GM21528 (cell line): ENCODE results near the gene PMFBP1.

Experiments used
- ATAC-seq: cut with Tn5 transposase; IDR thresholded peaks from one replicate; pipeline ENCODE4 v1.9.1; 2021; ENCODE audit warnings: mild to moderate bottlenecking, moderate library complexity; ENCODE audit not compliant: unreplicated experiment, low FRiP score

The PMFBP1 gene

DNA sequence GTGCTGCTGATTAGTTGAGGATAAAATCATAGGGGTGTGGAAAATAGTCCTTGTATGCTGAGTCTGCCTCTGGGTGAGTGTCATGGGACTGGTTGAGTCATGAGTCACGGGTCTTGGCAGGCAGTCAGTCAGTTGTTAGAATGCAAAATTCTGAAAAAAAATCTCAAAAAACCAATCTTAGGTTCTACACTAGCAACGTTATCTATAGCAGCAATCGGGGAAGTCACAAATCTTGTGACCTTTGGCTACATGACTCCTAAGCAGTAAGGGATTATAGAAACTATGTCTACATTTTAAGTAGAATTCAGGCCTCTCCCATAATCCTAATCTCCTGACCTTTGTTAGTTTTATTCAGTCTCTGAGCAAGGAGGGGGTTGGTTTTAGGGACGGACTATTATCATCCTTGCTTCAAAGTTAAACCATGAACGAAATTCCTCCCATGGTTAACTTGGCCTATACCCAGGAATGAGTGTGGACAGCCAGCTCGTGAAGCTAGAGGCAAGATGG lies 18.0 kb upstream of the PMFBP1 start:
- no peak for ATAC-seq

DNA sequence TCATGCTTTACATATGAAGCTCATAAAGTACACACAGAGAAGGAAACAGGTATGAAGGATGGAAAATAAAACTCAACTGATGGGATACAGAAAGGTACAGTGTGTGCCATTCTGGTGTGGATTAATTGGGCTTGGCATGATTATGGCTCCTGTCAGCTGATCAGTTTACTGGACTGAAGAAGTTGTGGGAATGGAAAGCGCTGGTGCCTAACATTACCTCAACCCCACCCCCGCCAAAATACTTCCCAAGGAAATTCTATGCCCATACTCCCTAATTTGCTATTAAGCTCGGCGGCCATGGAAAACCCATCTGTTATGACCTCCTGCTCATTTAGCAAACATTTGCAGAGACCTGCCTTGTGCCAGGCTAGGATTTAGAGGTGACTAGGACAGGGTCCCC lies 16.6 kb upstream of the PMFBP1 start:
- ATAC-seq, result no peak

DNA sequence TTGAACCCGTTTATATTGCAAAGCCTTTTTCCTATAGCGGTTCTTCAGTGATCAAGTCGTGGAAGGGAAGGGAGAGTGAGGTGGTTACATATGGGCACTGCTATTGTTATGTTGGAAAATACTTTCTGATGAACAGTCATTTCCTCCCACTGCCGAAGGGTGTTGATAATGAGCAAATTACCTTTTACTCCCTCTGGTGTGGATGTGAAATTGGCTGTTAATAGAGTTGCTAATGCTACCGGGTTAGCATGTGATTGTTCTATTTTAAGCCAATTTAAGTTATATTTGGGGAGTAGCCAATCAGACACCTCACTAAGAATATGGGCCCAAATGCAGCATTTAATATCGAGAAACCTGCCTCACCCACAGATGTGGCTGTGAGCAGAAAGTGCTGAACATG lies 15.6 kb upstream of the PMFBP1 start:
- no peak for ATAC-seq

DNA sequence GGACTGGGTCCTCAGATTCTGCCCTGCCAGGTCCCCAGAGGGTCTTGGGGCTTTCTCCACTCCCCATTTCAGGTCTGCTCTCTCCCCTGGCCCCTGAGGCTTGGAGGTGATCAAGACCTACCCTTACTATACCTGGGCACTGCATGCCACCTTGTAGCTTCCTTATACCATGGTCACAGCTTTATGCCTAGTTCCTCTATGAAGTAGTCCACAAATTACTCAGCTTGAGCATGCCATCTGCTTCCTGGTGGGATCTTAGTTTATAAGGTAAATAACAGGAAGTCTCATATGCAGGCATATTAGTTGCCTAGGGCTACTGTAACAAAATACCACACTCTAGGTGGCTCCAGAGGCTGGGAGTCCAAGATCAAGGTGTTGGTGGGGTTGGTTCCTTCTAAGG lies 11.0 kb upstream of the PMFBP1 start:
- no peak for ATAC-seq

DNA sequence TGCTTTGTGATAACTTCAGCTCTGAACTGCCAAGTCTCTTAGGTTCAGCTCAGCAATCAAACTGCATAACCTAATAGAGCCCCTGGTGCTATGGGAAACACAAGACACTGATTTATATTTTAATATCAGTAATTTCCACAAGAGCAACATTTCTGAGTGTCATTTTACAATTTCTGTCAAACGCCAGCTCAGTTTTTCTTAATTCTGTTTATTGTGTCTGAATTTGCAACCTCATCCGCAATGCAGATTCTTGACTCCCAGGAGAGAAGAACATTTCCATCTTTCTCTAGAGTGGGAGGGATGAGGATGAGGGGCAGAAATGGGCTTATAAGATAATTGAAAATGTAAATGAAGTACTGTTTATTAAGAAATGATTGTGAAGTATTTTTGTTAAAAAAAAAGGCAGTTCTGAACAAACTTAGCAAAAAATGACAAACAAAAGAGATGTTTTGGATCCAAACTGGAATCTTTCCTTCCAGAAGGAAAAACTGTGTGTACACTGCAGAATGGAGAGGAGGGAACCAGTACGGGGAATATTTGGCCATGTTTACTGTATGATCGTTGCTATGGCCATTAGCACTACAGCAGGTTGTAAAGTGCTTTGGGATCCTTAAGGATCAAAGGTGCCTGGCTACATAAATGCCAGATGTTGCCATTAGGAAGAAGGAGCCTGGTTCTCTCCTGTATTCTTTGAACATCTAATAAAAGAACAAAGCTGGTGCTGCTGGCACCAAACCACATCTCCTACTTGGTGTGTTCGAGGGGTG lies 7.4 kb upstream of the PMFBP1 start:
- ATAC-seq, result no peak

DNA sequence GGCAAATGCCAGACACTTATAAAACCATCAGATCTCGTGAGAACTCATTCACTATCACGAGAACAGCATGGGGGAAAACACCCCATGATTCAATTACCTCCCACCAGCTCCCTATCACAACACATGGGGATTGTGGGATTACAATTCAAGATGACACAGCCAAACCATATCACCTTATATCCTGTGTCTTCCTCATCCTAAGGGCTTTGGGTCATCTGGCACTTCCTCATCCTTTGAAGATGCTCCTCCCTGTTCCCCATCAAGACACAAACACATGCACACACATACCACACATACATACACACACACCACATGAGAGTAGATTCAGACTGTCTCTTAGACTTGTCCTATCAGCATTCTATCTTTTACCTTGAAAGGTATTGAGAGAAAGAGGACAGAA lies 2.8 kb upstream of the PMFBP1 start:
- ATAC-seq, result no peak

DNA sequence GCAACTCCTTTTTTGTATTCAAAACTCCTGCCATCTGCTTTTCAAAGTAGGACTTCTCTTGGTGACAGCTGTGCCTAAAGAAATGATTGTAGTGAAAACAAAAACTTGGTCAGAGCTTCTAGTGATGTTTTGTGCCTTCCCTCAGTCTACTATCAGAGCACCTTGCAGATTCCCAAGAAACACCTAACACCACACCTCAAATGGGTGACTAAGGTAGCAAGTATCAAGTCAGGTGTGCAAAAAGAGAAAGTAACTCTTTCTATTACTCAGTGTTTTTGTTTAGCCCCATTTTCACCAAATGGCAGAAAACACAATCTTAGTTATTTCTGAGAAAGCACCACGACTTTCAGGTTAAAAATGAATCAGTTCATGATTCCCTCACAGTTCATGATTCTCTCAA lies 2.0 kb upstream of the PMFBP1 start:
- no peak for ATAC-seq

DNA sequence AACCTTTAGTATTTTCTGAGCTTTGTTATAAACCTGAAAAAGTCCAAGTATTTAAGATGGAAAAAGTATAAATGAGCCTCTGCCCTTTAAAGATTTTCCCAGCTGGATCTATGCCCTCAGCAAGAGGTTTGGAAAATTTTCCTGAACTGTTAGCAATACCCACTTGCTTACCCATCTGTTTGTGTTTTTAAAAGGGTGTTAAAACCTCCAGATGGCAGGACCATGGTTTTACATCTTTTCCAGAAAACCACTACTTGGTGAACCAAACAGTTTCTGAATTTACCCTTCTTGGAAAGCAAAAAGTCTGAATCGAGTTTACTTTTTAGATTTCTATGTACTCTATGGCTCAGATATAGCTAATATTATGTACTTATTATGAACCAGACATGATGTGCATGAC lies 719 bp downstream of the PMFBP1 start:
- no peak for ATAC-seq

DNA sequence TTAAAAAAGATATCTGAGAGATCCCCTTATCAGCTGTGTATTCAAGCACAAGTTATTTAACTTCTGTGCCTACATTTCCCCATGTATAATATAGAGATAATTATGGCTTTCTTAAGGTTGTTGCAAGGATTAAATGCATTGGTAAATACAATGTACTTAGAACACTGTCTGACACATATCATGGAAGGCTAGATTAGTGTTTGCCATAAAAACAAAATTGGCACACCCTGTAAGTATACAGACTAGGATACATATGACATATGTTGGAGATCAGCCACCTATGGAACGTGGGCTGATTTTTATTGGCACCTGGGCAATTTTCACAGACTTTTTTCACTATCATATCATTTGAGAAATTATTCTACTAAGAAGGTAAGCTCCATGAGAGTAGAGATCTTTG lies 2.2 kb downstream of the PMFBP1 start:
- ATAC-seq, result no peak

DNA sequence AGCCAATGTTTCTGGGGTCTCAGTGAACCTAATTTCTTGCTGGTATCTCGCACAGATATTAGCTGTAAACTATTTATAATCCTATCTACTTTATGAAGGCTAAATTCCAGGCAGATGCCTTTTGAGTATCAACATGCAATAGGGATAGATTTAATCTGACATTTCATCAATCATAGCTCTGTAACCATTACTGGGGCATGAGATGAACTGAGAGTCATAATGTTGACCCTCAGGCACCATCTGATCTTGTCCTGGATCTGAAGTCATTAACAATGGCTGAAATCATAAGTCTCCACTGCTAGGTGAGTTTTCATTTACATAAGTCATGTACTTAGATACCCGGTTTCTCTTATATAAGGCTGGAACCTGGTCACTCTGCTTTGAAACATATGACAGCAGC lies 3.6 kb downstream of the PMFBP1 start:
- no peak for ATAC-seq

DNA sequence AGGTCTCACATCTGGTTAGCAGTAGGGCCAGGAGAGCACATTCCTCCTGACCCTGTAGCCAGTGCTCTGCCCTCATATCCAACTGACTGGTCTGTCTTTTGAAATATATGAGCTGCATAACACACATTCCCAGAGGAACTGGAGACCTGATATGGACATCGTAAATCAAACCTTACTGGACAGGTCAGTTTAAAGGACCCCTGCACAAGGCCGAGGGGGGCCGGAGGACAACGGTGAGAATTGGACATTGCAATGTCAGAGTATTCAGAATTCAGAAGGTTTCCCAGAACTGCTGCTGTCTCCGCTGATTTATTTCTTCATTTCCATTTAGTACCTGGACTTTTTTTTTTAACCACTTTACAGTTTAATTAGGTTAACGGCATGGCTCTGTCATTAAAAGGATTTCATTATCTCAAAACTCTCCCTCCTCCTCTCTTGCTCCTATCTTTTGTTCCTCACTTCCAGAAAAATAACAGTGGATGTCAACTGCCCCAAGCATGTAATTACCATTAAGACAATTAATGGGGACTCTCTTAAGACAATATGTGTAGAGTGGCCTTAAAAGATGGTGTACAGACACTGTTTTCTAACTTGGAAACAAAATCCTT lies 4.9 kb downstream of the PMFBP1 start:
- ATAC-seq, result no peak

DNA sequence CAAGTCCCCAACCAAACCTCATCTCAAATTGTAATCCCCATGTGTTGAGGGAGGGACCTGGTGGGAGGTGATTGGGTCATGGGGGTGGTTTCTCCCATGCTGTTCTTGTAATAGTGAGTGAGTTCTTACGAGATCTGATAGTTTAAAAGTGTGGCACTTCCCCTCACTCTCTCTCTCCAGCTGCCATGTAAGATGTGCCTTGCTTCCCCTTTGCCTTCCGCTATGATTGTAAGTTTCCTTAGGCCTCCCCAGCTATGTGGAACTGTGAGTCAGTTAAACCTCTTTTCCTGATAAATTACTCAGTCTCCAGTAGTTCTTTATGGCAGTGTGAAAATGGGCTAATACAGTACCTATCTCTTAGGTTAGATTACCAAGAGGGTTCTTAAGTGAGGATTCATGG lies 5.8 kb downstream of the PMFBP1 start:
- ATAC-seq, result no peak

DNA sequence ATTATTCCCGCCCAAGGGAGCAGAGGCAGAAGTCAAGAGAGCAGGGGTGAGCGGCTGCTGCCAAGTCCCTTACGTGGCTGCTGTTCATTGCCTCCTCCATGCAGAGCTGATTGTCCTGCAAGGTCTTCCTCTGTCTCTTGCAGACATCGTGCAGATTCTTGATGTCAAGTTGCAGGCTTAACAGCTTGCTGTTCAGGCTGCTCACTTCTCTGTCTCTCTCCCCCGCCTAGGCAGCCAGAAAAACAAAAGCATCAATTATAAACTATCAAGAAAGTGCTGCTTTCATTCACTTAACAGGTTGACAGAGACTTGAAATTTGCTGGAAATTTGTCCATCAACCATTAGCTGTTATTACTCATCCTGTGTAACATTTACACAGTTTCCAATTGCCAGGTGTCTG lies 7.3 kb downstream of the PMFBP1 start:
- ATAC-seq, result no peak

DNA sequence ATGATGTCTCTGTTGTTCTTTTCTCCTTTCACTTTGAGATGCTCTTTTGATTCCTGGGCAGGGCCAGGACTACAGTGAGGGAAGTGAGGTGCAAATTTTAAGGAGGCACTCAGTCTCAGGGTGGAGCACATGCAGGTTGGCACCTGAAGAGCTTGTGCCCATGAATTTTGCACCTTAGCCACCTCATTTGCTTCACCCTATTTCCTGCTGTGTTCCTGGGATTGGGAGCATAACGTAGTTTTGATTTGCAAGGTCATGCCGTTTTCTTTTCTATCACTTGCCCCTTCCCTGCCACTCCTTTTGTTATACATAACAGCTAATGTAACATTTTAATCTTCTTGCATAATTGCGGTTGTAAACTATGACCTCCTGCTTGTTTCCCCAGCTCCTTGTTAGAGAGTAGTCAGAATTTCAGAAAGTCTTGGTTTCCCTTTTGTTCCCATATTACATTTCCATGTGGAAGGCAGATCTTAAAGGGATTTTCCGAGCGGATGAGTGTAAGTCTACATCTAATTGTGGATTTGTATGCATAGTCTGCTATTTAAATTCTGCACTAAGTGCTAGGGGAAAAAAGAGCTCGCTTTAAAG lies 9.8 kb downstream of the PMFBP1 start:
- ATAC-seq, result no peak

DNA sequence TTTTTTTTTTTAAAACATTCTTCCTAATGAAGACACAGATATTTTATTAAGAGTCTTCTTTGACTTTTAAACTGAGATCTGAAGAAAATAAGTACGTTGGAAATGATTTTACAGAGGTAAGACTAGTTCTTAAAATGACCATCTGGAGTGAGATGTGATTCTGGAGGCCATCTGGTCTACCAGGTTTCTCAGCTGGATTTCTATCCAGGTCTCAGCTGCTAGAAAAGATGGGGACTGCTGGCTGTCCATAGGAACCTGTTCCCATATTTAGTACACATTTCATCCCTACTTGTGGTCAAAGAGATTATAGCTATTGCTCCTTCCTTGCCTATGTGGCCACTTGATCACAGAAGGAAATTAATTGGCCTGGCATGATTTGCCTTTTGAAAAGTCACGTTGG lies 12.2 kb downstream of the PMFBP1 start:
- no peak for ATAC-seq

DNA sequence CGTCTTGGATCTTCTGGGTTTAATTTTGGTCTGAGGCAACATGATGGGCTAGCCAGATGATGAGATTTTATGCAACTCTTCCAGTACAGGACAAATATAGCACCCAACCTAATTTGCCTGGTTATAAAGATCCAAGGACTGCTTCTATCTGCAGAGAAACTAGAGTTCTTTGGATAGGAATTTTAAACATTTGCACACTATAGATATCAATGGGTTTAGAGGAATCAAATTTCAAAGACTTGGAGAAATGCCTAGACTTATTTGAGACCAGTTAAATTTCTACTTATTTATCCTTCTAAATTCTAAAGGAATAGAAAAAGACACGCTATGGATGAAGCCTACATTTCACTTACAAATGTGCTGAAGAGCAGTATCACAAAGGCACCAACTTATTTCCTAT lies 12.6 kb downstream of the PMFBP1 start:
- ATAC-seq, result no peak

DNA sequence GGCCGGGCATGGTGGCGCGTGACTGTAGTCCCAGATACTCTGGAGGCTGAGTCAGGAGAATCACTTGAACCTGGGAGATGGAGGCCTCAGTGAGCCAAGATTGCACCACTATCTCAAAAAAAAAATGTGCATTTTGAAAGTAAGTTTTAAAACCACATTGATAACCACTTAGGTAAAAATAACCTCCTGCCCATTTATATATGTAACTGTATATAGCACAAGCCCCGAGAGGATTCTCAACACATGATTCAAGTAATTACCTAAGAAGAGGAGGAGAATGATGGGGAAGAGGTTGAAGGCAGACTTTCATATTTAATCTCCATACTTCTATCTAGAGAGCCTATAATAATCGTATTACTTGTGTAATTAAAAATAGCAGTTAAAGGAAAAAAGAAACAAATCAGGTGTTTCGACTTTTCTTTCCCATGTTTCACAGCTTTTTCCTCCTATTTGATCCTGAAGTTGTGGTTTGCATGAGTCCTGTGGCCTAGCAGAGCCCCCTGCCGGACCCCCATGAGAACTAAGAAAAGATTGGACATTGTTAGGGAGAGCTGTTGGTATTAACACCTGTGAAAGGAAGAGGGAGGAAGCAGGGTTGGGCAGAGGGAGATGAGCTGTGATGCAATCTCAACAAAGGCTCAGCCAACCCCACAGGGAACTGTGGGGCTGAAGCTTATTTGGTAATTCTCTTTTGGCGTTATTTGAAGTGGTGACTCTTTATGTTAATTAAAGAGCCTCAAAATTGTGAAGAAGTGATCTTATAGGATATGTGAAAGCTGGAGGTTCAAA lies 22.1 kb downstream of the PMFBP1 start:
- ATAC-seq, result no peak

DNA sequence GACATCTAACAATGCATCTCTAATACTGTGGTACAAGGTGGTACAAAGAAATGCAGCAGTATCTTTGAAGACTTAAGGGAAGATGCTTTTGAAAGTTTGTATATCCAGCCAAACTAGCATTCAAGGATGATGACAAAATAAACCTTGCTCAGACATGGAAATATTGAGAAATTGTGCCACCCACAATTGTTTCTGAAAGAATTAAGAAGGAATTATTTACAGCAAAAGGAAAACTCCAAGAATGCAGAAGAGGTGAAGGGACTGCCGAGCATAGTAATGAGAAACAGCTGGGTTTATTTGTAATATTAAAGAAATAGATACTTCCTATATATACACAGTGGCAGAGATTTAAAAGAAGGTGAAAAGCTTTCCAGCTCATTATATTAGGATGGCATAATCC lies 29.5 kb downstream of the PMFBP1 start:
- no peak for ATAC-seq

DNA sequence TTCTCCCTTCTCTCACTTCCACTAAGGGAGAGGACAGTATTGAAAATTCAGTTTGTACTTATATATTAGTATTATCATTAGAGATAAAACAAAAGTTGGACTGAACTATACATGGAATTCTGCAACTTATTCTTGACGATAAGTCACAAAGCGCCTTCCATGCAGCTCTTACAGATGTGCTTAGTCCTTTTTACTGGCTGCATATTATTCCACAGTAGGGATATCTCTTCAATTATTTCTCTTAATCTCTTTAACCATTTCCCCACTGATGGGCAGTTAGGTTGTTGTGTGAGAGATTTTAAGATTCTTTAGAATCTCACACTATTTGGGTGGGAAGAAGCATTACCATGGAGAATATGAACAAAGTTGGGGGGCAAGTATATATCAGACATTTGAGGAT lies 32.0 kb downstream of the PMFBP1 start:
- ATAC-seq, result no peak

DNA sequence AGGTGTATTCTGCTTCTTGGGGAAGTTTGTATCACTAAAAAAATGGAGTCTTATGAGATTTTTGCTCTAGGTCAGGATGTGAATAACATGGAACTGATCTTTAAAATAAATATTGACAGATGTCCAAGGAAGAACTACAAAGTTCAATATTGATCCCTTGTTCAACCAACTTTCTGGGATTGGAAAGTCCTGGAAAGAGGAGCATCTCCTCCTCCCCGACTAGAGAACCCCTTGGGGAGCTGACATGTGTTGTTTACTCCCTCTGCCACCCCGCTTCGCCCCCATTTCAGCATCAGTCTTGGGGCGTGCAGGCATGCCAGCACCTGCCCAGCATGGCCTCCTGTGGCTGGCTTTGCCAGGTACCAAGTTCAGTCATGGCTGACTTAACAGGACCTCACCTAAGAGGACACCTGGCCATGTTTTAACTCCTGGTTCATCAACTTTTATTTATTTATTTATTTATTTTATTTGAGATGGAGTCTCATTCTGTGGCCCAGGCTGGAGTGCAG lies 33.8 kb downstream of the PMFBP1 start:
- ATAC-seq, result no peak
